WTC11 (cell line): Measurements from ENCODE around the gene COX5A. TPM values are rescaled to one million over a fixed set of nuclear protein-coding genes. Genes with fewer than 3 reads are reported as not detected.
A peak's percentile ranks its signal among the peaks of the same experiment; 100 is the strongest.

Source experiments
- ATAC-seq: fragments of 200-7000 bp; cut with Tn5 transposase; 2 replicates; pipeline ENCODE4 v1.10.0; 2021; ENCODE audit warnings: mild to moderate bottlenecking, moderate library complexity
- CTCF ChIA-PET: fragments of 300-600 bp; sonication (Branson Sonifier 250); formaldehyde crosslinking; loops from one replicate; lab custom pipeline; 2021; ENCODE audit warnings: antibody characterized with exemption; lab: Charles Lee
- POLR2A ChIA-PET: fragments of 350-600 bp; sonication (Branson Sonifier 250); formaldehyde crosslinking; loops from one replicate; lab custom pipeline; 2021; ENCODE audit warnings: antibody characterized with exemption; lab: Charles Lee
- DNase-seq: peaks from one replicate; pipeline ENCODE4 v3.0.0; 2021; ENCODE audit warnings: low spot score
- H3K27ac Mint-ChIP-seq: 2 replicates; pipeline ENCODE4 v1.8.0; 2021; ENCODE audit warnings: mixed read lengths
- H3K27me3 Mint-ChIP-seq: 2 replicates; pipeline ENCODE4 v1.8.0; 2021; ENCODE audit warnings: low read depth, mild to moderate bottlenecking, moderate library complexity, mixed read lengths
- H3K36me3 Mint-ChIP-seq: 2 replicates; pipeline ENCODE4 v1.8.0; 2021; ENCODE audit warnings: mixed read lengths
- H3K4me1 Mint-ChIP-seq: 2 replicates; pipeline ENCODE4 v1.8.0; 2022; ENCODE audit warnings: mixed read lengths
- H3K4me3 Mint-ChIP-seq: 2 replicates; pipeline ENCODE4 v1.8.0; 2021; ENCODE audit warnings: mild to moderate bottlenecking, moderate library complexity, mixed read lengths
- H3K9me3 Mint-ChIP-seq: 2 replicates; pipeline ENCODE4 v1.8.0; 2021; ENCODE audit warnings: mixed read lengths
- ESRRA ChIP-seq: sonication (generic); formaldehyde crosslinking; IDR thresholded peaks from 2 replicates; pipeline ENCODE4 v1.8.1; 2022; ENCODE audit warnings: mild to moderate bottlenecking, missing genetic modification reagents, borderline replicate concordance
- FOXK1 ChIP-seq: sonication (generic); formaldehyde crosslinking; IDR thresholded peaks from 2 replicates; pipeline ENCODE4 v1.8.0; 2022; ENCODE audit warnings: mild to moderate bottlenecking, moderate library complexity, missing genetic modification reagents
- IRF2 ChIP-seq: sonication (generic); formaldehyde crosslinking; IDR thresholded peaks from 2 replicates; pipeline ENCODE4 v1.8.0; 2022; ENCODE audit warnings: low read depth, missing genetic modification reagents, borderline replicate concordance
- NFATC4 ChIP-seq: fragments of 250-450 bp; sonication (Bioruptor Pico); IDR thresholded peaks from 2 replicates; pipeline ENCODE4 v1.9.0; 2021; ENCODE audit warnings: mild to moderate bottlenecking
- NR2C2 ChIP-seq: sonication (generic); formaldehyde crosslinking; IDR thresholded peaks from 2 replicates; pipeline ENCODE4 v1.8.0; 2022; ENCODE audit warnings: mild to moderate bottlenecking, missing genetic modification reagents
- PRRX2 ChIP-seq: fragments of 250-450 bp; sonication (Bioruptor Pico); IDR thresholded peaks from 2 replicates; pipeline ENCODE4 v1.8.0; 2021; ENCODE audit warnings: mild to moderate bottlenecking
- RORB ChIP-seq: fragments of 250-450 bp; sonication (Bioruptor Pico); IDR thresholded peaks from 2 replicates; pipeline ENCODE4 v1.9.0; 2021; ENCODE audit warnings: mild to moderate bottlenecking
- SMAD3 ChIP-seq: sonication (generic); formaldehyde crosslinking; IDR thresholded peaks from 2 replicates; pipeline ENCODE4 v1.8.0; 2022; ENCODE audit warnings: missing genetic modification reagents, mild to moderate bottlenecking, borderline replicate concordance
- SP1 ChIP-seq: sonication (generic); formaldehyde crosslinking; conservative IDR thresholded peaks from 2 replicates; pipeline ENCODE4 v1.8.1; 2022; ENCODE audit warnings: missing genetic modification reagents
- TEAD4 ChIP-seq: sonication (generic); formaldehyde crosslinking; IDR thresholded peaks from 2 replicates; pipeline ENCODE4 v1.8.0; 2022; ENCODE audit warnings: mild to moderate bottlenecking, missing genetic modification reagents
- TP53 ChIP-seq: sonication (generic); formaldehyde crosslinking; IDR thresholded peaks from 2 replicates; pipeline ENCODE4 v1.8.1; 2023; ENCODE audit warnings: mild to moderate bottlenecking, missing genetic modification reagents
- ZNF416 ChIP-seq: fragments of 250-450 bp; sonication (Bioruptor Pico); IDR thresholded peaks from 2 replicates; pipeline ENCODE4 v1.9.0; 2021; ENCODE audit warnings: mild to moderate bottlenecking, inconsistent platforms
- total RNA-seq: library from RNA; stranded (reverse); gene quantifications from 3 replicates; pipeline ENCODE4 v1.2.3, GENCODE V29; 2021
- TF ChIP-seq, protein P1 (sequence below): sonication (generic); formaldehyde crosslinking; IDR thresholded peaks from 2 replicates; pipeline ENCODE4 v1.8.1; 2023; ENCODE audit warnings: mild to moderate bottlenecking, missing genetic modification reagents
- TF ChIP-seq, protein P2 (sequence below): fragments of 200-600 bp; IDR thresholded peaks from 2 replicates; pipeline ENCODE4 v1.8.0; 2022; ENCODE audit warnings: antibody characterized with exemption
- TF ChIP-seq, protein P3 (sequence below): sonication (generic); formaldehyde crosslinking; IDR thresholded peaks from 2 replicates; pipeline ENCODE4 v1.8.0; 2022; ENCODE audit warnings: mild to moderate bottlenecking, missing genetic modification reagents
- TF ChIP-seq, protein P4 (sequence below): fragments of 250-450 bp; sonication (Bioruptor Pico); IDR thresholded peaks from 2 replicates; pipeline ENCODE4 v1.9.0; 2021; ENCODE audit warnings: mild to moderate bottlenecking
- TF ChIP-seq, protein P5 (sequence below): sonication (generic); formaldehyde crosslinking; conservative IDR thresholded peaks from 2 replicates; pipeline ENCODE4 v1.8.1; 2022; ENCODE audit warnings: mild to moderate bottlenecking, missing genetic modification reagents
- TF ChIP-seq, protein P6 (sequence below): sonication (generic); formaldehyde crosslinking; IDR thresholded peaks from 2 replicates; pipeline ENCODE4 v1.8.0; 2022; ENCODE audit warnings: mild to moderate bottlenecking, missing genetic modification reagents

COX5A gene
- total RNA-seq, 1 experiment from 2014 or later, result 354 TPM

DNA sequence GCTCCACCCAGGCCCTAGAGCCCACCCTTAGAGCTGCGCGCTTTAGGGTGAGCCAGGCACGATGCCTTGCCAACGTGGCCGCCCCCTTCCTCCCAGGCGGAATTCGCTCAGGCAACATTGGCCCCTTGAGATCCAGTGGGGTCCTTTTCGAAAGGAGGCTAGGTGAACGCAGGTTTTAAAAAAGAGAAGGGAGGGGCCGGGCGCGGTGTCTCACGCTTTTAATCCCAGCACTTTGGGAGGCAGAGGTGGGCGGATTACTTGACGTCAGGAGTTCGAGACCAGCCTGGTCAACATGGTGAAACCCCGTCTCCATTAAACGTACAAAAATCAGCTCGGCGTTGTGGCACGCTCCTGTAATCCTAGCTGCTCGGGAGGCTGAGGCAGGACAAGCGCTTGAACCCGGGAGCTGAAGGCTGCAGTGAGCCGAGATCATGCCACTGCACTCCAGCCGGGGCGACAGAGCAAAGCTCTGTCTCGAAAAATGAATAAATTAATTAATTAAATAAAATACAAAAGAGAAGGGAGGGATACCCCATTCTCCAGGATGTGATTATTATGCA lies 19.7 kb upstream of the COX5A start:
- peak; percentile 50 for DNase-seq
- H3K4me3 Mint-ChIP-seq, result peak overlapping the region; percentile 88
- no peaks in the 10 kb centered on the region for H3K9me3 Mint-ChIP-seq
- no peak overlapping the region for H3K27ac Mint-ChIP-seq
- peaks cover 36% of the 10 kb centered on the region for H3K4me1 Mint-ChIP-seq
- H3K36me3 Mint-ChIP-seq, result no peaks in the 10 kb centered on the region
- TF ChIP-seq NFATC4 (CRISPR knock-in tag), result no peak
- no peak for TF ChIP-seq ZNF416 (CRISPR knock-in tag)
- 0 out of 2 replicates have a peak, but pooled peaks have one; percentile 22 for TF ChIP-seq ESRRA (CRISPR knock-in tag)
- no peak for TF ChIP-seq IRF2 (CRISPR knock-in tag)
- TF ChIP-seq, protein P1, sequence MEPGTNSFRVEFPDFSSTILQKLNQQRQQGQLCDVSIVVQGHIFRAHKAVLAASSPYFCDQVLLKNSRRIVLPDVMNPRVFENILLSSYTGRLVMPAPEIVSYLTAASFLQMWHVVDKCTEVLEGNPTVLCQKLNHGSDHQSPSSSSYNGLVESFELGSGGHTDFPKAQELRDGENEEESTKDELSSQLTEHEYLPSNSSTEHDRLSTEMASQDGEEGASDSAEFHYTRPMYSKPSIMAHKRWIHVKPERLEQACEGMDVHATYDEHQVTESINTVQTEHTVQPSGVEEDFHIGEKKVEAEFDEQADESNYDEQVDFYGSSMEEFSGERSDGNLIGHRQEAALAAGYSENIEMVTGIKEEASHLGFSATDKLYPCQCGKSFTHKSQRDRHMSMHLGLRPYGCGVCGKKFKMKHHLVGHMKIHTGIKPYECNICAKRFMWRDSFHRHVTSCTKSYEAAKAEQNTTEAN (CRISPR knock-in tag), result no peak
- no peak for TF ChIP-seq PRRX2 (CRISPR knock-in tag)
- TF ChIP-seq, protein P2, sequence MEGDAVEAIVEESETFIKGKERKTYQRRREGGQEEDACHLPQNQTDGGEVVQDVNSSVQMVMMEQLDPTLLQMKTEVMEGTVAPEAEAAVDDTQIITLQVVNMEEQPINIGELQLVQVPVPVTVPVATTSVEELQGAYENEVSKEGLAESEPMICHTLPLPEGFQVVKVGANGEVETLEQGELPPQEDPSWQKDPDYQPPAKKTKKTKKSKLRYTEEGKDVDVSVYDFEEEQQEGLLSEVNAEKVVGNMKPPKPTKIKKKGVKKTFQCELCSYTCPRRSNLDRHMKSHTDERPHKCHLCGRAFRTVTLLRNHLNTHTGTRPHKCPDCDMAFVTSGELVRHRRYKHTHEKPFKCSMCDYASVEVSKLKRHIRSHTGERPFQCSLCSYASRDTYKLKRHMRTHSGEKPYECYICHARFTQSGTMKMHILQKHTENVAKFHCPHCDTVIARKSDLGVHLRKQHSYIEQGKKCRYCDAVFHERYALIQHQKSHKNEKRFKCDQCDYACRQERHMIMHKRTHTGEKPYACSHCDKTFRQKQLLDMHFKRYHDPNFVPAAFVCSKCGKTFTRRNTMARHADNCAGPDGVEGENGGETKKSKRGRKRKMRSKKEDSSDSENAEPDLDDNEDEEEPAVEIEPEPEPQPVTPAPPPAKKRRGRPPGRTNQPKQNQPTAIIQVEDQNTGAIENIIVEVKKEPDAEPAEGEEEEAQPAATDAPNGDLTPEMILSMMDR, result no peak
- TF ChIP-seq, protein P3, sequence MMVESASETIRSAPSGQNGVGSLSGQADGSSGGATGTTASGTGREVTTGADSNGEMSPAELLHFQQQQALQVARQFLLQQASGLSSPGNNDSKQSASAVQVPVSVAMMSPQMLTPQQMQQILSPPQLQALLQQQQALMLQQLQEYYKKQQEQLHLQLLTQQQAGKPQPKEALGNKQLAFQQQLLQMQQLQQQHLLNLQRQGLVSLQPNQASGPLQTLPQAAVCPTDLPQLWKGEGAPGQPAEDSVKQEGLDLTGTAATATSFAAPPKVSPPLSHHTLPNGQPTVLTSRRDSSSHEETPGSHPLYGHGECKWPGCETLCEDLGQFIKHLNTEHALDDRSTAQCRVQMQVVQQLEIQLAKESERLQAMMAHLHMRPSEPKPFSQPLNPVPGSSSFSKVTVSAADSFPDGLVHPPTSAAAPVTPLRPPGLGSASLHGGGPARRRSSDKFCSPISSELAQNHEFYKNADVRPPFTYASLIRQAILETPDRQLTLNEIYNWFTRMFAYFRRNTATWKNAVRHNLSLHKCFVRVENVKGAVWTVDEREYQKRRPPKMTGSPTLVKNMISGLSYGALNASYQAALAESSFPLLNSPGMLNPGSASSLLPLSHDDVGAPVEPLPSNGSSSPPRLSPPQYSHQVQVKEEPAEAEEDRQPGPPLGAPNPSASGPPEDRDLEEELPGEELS (CRISPR knock-in tag), result peak; percentile 60; the same call in 1 of the 2 replicates
- TF ChIP-seq, protein P4, sequence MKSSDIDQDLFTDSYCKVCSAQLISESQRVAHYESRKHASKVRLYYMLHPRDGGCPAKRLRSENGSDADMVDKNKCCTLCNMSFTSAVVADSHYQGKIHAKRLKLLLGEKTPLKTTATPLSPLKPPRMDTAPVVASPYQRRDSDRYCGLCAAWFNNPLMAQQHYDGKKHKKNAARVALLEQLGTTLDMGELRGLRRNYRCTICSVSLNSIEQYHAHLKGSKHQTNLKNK (CRISPR knock-in tag), result no peak
- no peak for TF ChIP-seq TEAD4 (CRISPR knock-in tag)
- TF ChIP-seq NR2C2 (CRISPR knock-in tag), result 0 out of 2 replicates have a peak, but pooled peaks have one; percentile 4
- no peak for TF ChIP-seq SP1 (CRISPR knock-in tag)
- TF ChIP-seq, protein P5, sequence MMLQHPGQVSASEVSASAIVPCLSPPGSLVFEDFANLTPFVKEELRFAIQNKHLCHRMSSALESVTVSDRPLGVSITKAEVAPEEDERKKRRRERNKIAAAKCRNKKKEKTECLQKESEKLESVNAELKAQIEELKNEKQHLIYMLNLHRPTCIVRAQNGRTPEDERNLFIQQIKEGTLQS (CRISPR knock-in tag), result no peak
- no peak for TF ChIP-seq RORB (CRISPR knock-in tag)
- peak; percentile 67; the same call in 1 of the 2 replicates for TF ChIP-seq TP53 (CRISPR knock-in tag)
- no peak; the same call in 1 of the 2 replicates for TF ChIP-seq FOXK1 (CRISPR knock-in tag)
- no peak for TF ChIP-seq SMAD3 (CRISPR knock-in tag)
- TF ChIP-seq, protein P6, sequence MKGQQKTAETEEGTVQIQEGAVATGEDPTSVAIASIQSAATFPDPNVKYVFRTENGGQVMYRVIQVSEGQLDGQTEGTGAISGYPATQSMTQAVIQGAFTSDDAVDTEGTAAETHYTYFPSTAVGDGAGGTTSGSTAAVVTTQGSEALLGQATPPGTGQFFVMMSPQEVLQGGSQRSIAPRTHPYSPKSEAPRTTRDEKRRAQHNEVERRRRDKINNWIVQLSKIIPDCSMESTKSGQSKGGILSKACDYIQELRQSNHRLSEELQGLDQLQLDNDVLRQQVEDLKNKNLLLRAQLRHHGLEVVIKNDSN, result no peak
- ATAC-seq, result no peak; the same call in 1 of the 2 replicates
- ChIA-PET CTCF (interaction anchor here (0.8 to 4.0 kb wide), 16 partner anchors 11 to 350 kb away, joined by 3 to 24 read pairs (median 5); partner anchors contain the start of genes C15orf39, CPLX3, PPCDC and SCAMP5), POLR2A (interaction anchor here (0.6 to 2.1 kb wide), 4 partner anchors 31 to 79 kb away, joined by 3 to 14 read pairs (median 4); partner anchors contain the start of gene SCAMP5)
- H3K27me3 Mint-ChIP-seq, result peaks cover 56% of the 10 kb centered on the region
